HG03558 (cell line): ENCODE results near the gene GRIK4.

Experiments
- ATAC-seq: cut with Tn5 transposase; IDR thresholded peaks from one replicate; pipeline ENCODE4 v1.9.1; 2021; ENCODE audit warnings: moderate number of reproducible peaks; ENCODE audit not compliant: unreplicated experiment; ENCODE audit errors: extremely low read depth

The GRIK4 gene

DNA sequence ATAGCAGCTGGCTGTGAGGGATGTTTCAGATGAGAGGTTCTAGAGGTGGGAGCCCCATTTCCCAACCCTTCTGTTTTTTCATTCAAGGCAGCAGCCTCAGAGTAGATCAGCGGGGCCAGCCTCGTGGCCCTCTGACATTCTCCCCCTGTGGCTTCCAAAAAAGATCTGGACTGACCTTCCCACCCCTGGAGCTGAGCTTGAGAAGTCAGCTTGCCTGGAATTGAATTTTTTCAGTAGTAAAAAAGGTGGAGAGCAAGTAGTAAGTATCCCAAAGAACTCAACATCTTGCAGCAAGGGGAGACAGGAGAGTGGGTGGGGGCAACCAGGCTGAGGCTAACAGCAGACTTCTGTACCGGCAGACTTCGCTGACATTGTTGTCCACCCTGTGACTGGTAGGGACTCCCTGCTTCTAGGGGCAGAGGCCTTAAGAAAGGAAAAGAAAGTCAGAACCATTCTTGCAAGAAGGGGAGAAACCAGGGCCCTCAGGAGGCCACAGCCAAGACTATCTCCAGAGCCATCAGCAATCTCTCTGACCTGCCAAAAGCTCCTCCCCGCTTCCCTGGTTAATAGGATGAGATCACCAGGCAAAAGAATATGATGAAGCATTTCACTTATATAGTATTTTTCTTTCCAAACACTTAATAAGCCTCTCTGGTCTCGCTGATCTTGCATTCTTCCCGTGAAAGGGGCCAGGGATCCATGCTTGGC lies 2.0 kb upstream of the GRIK4 start:
- ATAC-seq = no peak

DNA sequence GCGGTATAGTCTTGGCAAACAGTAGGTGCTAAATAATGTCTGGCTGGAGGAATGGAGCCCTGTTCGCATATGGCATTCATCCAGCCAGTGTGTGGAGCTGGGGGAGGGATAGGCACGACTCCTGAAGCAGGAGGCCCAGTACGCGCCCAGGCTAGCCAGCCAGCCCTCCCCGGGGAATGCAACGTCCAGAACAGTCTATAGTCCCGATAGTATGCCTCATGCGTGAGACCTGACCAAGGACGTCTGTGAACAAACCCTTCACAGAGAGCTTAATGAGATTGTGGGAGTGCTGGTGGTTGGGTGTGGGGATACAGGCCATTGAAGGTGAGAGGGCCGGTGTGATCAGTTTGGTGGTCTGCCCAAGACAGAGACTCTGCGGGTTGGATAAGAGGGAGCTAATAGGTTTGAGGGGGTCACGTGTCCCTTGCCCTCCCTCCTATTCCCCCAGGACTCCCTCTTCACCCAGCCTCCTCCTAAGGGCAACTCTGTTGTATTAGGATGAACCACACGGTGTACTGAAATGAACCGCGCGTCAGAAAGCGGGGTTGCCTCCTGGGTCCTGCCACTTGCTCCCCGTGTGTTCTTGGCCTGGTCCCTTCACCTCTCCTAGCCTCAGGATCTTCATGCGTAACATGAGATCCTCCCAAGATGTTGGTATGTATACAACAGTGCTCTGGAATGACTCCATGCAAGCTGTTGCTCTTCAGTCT lies 987 bp upstream of the GRIK4 start:
- no peak for ATAC-seq

DNA sequence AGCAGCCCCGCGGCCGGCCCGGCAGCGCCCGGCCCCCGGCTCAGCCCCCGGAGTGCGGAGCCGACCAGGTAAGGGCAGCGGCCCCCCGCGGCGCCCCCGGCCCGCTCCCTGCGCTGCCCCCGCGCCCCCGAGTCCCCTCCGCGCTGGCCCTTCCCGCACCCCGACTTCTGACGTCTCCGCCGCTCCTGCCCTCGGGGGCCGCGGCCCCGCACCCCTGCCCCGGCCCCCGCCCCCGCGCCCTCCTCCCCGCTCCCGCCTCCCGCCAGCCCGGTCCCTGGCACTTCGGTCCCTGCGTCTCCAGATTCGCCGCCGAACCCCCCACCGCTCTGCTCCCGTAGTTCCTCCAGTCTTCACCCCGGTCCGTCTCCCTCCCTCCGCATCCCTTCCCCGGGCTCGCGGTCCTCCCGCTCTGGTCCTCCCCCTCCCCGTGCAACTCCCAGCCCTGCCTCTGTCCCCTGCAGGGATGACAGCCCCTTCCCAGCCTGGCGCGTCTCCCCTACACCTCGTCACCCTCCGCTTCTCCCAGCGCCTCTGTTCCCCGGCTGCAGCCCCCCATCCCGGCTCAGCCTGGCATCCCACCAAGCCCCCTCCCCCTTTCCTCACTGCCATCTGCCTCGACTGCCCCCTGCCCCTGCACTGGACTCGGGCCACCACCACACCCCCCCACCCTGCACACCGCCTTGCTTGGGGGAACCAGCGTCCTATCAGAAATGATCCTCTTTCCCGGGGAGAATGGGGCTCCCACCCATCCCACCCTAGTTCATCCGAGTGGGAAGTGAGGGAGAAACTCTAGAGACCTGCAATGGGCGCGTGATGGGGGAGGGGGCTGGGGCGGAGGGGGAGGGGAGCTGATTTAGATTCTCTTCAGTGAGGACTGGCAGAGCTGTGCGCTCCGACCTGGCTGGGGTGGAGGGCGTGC lies 531 bp downstream of the GRIK4 start:
- ATAC-seq = no peak

DNA sequence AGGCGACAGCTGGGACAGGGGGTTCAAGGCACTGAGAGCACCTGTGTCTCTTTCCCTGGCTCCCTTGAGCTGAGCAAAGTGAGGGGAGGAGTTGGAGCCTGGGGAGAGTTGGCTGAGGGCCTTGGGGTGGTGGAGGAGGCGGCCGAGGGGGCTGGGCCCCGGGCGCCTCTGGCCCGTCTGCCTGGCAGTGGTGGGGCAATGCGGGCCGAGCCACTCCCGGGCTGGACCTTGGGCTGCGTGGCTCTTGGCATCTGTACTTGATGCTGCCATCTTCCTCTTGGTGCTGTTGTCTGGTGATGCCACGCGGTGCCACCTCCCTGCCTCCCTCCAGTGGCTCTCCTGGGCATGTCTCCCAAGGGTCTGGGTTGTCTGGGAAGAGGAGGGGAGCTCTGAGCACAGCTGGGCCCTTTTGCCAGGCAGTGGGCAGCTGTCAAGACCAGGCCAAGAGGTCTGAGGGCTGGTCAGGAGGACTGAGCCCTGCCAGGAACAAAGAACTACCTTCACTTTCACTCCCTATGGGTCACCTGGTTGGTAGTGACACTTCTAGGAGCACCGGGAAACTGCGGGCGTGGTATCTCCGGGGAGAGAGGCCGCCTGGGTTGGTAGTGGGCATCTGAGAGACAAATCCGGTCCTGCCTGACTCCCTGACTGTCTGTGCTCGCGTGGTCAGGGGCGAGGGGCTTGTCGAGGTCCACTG lies 1.3 kb downstream of the GRIK4 start:
- ATAC-seq = no peak

DNA sequence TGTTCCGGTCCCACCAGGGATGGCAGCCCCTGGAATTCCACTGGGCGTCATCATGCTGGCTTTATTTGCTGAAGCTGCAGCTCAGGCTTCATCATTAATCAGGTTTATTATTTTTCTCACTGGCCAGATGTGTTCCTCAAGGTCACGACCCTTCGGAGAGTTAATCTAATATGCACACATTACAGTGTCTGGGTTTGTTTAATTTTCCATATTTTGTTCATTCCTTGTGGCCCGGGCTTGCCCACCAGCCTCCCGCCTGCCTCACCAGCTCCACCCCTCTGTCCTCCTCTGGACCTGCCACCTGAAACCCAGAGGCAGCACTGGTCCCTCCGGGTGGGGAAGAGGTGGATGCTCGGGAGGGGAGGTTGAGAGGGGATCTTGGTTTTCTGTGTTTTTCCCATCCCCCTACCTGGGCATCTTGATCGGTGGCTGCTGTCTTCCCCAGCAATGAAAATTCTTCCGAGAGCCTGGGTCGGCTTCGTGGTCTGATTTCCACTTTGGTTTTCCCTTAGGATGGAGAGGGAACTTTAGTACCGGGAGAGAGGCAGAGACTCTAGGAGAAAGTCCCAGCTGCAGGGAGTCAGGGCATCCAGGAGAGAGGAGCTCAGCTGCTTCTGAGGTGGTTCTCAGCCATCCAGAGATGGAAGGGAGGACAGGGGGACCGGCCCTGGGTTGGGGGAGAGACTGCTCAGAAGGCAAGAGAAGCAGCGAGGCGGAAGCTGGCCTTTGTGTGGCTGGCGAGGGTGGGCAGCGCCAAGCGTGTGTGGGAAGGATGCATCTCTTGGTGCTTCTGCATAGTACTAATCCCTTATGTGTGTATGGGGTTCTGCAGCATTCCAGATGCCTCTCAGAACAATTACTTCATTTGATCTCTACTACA lies 2.1 kb downstream of the GRIK4 start:
- no peak for ATAC-seq

DNA sequence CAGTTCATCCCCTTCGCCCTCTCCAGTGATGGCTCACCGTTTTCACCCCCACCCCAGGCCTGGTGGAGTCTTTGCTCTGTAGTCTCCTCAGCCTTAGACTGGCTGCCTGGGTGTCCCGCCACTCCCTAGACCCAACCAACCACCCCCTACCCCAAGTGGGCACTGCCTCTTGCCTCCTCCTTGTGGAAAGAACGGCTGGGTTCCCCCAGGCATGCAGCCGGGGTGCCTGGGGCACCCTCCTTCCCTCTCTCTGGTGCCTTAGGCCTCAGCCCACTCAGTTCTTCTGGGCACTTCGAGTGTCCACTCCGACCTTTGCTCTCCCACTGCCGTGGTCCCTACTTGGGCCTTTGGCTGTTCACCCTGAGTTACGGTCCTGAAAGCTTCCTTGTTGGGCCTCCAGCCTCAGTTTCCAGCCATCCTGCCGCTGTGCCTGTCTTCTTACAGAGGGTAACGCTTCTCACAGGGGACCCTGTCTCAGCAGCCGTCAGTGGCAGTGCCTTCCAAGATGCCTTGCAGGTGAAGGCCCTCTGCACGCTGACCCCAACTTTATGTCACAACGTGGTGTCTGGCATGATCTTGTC lies 3.1 kb downstream of the GRIK4 start:
- no peak for ATAC-seq

DNA sequence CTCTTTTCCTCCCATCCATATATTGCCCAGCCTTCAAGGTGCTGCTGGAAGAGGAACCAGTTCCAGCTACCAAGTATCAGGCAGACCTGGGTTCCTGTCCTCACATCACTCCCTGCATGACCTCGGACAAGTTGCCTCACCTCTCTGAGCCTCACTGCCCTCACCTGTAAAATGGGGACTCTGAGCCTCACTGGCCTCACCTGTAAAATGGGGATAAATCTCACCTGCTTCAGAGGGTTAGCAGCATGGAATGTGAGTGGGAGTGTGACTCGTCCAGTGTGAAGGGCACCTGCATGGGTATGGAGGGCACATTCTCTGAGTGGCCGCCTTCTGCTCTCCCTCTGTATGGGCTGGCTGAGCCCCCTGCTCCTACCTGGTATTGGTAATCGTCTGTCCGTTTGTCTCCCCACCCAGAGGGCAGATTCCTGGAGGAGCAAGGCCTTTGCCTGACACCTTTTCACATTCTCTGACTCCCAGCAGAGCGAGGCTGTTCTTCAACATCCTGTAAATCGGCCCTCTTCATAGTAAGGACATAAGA lies 3.7 kb downstream of the GRIK4 start:
- ATAC-seq = no peak

DNA sequence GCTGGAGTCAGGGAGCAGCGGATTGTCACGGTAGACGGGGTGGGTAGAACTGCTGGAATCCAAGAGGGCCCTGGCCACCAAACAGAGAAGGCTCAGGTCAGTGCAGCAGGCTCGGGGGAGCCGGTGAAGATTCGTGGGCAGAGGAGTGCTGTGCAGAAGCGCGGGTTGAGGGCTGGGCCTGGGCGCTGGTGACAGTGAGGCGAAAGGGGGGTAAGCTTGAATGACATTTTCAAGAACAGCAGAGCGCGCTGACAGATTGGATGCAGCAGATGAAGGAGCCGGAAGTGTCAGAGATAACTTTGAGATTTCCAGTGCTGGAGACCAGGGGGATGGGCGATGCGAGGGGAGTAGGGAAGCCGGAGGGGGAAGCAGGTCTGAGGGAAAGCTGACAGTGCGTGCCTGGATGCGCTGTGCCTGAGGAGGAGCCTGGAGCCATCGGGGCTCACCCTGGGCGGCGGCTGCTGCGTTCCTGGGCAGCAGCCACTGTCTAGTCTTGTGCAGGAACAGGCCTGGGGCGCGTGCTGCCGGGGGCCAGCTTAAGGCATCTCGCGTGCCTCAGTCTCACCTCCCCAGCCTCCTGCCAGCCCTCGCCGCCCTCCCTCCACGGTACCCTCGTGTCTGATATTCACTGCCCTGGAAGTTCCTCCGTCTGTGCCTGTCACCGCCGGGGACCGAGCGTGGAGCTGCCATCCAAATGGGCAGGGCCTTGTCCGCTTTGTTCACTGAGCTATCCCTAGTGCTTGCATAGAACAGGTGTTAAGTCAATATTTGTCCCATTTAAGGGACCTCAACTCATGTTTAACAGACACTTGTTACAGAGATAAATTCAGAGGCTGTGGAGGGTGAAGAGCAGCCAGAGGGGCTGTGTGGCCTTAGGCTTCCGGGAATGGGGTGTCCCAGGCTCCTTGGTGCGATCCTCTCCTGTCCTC lies 5.2 kb downstream of the GRIK4 start:
- ATAC-seq = no peak

DNA sequence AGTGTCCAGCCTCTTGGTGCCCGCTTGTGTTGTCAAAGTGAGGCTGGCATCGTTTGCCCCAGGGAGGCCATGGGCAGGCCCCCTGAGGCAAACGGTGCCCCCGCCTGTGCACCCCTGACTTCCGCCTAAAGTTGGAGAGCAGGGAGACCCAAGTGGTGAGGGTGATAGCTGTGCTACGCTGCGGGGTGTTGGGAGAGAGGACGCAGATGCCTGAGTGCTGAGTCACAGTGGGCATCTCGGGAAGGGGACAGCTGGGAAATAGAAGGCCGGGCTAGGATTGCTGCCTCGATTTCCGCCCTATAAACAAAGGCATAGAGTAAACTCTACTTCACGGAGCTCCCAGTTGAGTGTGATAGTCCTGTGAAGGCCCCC lies 5.8 kb downstream of the GRIK4 start:
- ATAC-seq = no peak

DNA sequence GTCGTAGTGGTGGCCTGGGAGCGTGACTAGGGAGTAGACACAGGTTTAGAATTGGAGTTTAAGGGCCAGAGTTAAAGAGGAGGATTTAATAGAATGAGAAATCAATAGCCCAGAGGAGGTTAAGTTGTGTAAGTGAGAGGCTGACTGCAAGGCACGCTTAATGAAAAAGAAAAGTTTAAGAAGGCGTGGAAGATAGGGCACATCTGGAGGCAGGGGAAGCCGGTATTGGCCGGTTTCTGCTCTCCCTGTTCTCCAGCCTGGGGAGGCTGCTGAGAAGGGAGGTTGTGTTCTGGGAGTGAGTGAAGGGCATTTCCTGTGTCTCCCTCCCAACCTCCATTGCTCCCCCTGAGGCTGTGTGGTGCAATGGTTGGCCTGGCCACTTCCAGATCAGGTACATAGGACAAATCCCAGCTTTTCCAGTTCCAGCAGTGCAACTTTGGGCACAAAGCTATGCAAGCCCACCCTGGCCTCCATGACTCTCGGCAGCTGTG lies 6.3 kb downstream of the GRIK4 start:
- no peak for ATAC-seq

DNA sequence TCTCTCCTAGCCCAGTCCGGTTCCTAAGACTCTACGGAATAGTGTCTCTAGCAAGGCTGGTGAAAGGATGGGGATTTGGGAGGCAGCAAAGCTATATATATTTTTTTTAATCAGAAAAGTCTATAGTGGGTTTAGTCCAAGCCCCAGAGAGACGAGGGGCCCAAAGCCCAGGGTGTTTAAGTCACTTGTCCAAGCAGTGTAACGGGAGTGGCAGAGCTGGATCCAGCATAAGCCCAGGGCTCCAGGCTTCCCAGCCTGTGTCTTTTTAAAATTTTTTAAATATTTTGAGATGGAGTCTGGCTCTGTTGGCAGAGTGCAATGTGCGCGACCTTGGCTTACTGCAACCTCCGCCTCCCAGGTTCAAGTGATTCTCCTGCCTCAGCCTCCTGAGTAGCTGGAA lies 6.8 kb downstream of the GRIK4 start:
- ATAC-seq = no peak

DNA sequence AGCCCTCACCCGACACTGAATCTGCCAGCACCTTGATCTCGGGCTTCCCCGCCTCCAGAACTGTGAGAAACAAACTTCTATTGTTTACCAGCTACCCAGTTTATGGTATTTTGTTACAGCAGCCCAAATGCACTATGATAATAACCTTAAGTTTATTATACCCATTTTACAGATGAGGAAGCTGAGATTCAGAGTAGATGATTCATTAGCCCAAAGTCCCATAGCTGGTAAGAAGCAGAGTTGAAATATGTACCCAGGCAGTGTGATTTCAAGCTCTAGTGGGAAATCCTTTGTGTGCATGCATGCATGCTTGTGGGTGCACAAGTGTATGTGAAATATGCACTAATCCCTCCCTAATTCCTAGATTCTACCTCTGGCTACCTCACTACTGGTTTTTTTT lies 7.9 kb downstream of the GRIK4 start:
- no peak for ATAC-seq

DNA sequence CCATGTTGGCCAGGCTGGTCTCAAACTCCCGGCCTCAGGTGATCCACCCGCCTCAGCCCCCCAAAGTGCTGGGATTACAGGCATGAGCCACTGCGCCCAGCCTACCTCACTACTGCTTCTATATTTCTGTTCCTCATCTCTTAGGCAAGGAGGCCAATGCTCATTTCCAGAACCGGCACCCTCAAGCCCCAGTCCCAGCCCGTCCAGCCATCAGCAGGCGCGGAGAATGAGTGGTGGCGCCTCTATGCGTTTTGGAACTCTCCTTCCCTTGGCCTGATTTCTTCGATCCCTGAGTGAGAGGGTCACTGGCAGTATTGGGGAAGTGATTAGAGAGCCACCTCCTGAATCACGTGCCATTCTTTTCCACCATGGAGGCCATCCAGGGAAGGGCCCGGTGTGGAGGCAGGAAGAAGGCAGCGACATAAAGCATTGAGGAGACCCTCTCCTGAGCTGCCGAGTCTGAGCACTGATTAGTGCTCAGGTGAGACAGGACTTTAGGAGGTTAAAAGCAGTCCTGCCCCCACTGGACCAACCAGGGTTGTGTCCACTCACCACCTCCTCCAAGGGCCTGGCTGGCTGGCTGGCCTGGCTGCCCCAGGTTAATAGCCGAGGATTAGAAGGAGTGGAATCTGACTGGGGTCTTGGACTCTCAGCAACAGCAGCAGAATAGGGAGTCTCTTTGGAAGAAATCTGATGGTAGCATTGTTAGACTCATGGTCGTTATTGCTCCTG lies 8.7 kb downstream of the GRIK4 start:
- no peak for ATAC-seq

DNA sequence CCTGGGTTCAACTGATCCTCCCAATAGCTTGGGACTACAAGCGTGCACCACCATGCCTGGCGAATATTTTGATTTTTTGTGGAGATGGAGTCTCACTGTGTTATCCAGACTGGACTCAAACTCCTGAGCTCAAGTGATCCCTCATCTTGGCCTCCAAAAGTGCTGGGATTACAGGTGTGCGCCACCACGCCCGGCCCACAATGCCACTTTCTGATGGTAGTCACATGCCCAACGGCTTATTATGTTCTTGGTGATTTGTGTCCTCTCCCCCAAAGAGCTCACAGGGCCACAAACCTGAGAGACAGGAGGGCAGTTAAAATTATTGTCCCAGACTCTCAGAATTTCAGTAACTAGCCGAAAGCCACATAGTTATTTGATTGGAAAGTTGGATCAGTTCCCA lies 9.6 kb downstream of the GRIK4 start:
- ATAC-seq = no peak

DNA sequence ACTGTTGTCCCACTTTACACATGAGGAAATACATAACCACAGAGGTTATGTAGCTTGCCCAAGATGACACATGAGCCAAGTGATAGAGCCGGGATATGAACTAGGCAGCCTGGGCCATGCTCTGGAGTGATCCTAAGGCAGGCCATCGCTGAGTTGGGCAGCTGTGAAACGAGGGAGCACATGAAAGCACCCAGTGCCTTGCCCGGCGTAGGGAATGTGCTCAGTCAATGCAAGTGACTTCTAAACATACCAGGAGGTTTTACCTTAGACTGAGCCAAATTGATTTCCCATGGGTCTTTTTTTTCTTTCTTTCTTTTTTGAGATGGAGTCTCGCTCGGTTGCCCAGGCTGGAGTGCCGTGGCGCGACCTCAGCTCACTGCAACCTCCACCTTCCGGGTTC lies 10.5 kb downstream of the GRIK4 start:
- ATAC-seq = no peak

DNA sequence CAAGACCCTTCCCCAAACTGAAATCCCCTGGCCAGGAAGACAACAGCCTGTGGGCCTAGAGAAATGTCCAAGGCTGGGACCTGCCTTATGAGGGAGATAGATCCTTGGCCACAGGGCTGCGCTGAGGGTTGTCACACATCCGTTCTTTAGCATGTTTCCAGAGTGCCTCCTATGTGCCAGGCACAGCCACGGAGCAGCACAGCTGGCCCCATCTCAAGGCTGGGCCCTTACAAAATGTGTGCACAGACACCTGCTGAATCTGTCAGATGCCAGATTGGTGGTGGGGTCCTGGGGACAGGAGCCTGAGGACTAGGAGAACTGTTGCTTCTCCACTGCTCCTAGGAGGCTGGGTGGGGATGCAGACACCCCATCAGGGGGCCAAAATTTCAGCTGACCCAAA lies 11.2 kb downstream of the GRIK4 start:
- no peak for ATAC-seq

DNA sequence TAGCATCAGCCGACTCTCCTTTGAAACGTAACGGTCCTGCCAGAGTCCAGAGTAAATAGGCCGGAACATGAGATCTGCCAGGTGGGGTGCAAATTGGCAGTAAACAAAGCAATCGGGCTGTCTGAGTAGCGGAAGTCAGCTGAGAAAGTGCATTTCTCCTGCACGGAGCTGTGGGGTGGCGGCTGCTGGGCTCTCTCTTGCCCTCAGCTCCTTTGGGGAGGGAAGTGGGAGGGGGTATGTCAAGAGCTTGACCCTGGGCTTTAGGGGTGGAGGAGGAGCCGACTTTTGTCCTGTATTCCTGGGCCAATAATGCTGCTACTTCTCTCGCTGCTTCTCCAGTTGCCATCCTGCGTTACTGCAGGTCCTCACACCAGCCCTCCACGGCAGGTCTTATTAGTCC lies 11.6 kb downstream of the GRIK4 start:
- no peak for ATAC-seq
